ENCODE measurements around the gene OPN4. TPM values are rescaled to one million over a fixed set of nuclear protein-coding genes. Genes with fewer than 3 reads are reported as not detected.

OPN4 gene
- total RNA-seq, 1 donor from 2014 or later: not detected

- no peak overlapping the region for H3K4me2 ChIP-seq
- no peaks in the 10 kb centered on the region for H4K20me1 ChIP-seq (ENCODE audit: low read depth)
- Mint-ChIP-seq H3K4me1 (peaks cover 35% of the 10 kb centered on the region), H3K36me3 (no peaks in the 10 kb centered on the region), H3K27ac (no peak overlapping the region), H3K4me3 (peak overlapping the region; percentile 86), H3K27me3 (ENCODE audit: insufficient read depth, low read depth) (no peaks in the 10 kb centered on the region), H3K9me3 (no peaks in the 10 kb centered on the region)
- no peak overlapping the region for H2AFZ ChIP-seq (replicated peaks)
- no peak for DNase-seq (ENCODE audit: low spot score)
- H3K27me3 ChIP-seq: peaks cover 5% of the 10 kb centered on the region
- no peak overlapping the region for H3K27ac ChIP-seq
- H3K9me3 ChIP-seq (ENCODE audit: low read depth): no peaks in the 10 kb centered on the region
- no peaks in the 10 kb centered on the region for H3K36me3 ChIP-seq
- H3K79me2 ChIP-seq (ENCODE audit: low read depth): no peaks in the 10 kb centered on the region
- no peak for TF ChIP-seq EZH2phosphoT487 (IDR thresholded peaks at IDR 0.05)
- TF ChIP-seq EZH2 (IDR thresholded peaks at IDR 0.05): no peak
- TF ChIP-seq CTCF (IDR thresholded peaks at IDR 0.05): no peak
- peaks cover 26% of the 10 kb centered on the region for H3F3A ChIP-seq (ENCODE audit: low read depth)
- H3K4me1 ChIP-seq: peaks cover 27% of the 10 kb centered on the region
- no peak overlapping the region for H3K9ac ChIP-seq
- H3K4me3 ChIP-seq: no peak overlapping the region
Observed at GRCh38 chr10:86709396-86710185, 55.2 kb downstream of the OPN4 start.

- H3K9ac ChIP-seq: no peak overlapping the region
- DNase-seq (ENCODE audit: low spot score): peak; percentile 94
- no peaks in the 10 kb centered on the region for H3K36me3 ChIP-seq
- Mint-ChIP-seq H3K9me3 (no peaks in the 10 kb centered on the region), H3K27me3 (ENCODE audit: insufficient read depth, low read depth) (no peaks in the 10 kb centered on the region), H3K4me3 (peak overlapping the region; percentile 86), H3K36me3 (no peaks in the 10 kb centered on the region), H3K27ac (peak overlapping the region; percentile 98), H3K4me1 (peaks cover 35% of the 10 kb centered on the region)
- H3K4me3 ChIP-seq: peak overlapping the region; percentile 68
- peaks cover 5% of the 10 kb centered on the region for H3K27me3 ChIP-seq
- H3K4me1 ChIP-seq: peaks cover 27% of the 10 kb centered on the region
- H3K79me2 ChIP-seq (ENCODE audit: low read depth): no peaks in the 10 kb centered on the region
- peaks cover 26% of the 10 kb centered on the region for H3F3A ChIP-seq (ENCODE audit: low read depth)
- H3K4me2 ChIP-seq: peak overlapping the region; percentile 81
- H4K20me1 ChIP-seq (ENCODE audit: low read depth): no peaks in the 10 kb centered on the region
- peak overlapping the region; percentile 97 for H2AFZ ChIP-seq (replicated peaks)
- TF ChIP-seq CTCF (IDR thresholded peaks at IDR 0.05): peak; percentile 75
- TF ChIP-seq EZH2 (IDR thresholded peaks at IDR 0.05): peak; percentile 48
- TF ChIP-seq EZH2phosphoT487 (IDR thresholded peaks at IDR 0.05): no peak
- H3K9me3 ChIP-seq (ENCODE audit: low read depth): no peaks in the 10 kb centered on the region
- H3K27ac ChIP-seq: no peak overlapping the region
Observed at GRCh38 chr10:86710987-86711512, 56.7 kb downstream of the OPN4 start.

DNA sequence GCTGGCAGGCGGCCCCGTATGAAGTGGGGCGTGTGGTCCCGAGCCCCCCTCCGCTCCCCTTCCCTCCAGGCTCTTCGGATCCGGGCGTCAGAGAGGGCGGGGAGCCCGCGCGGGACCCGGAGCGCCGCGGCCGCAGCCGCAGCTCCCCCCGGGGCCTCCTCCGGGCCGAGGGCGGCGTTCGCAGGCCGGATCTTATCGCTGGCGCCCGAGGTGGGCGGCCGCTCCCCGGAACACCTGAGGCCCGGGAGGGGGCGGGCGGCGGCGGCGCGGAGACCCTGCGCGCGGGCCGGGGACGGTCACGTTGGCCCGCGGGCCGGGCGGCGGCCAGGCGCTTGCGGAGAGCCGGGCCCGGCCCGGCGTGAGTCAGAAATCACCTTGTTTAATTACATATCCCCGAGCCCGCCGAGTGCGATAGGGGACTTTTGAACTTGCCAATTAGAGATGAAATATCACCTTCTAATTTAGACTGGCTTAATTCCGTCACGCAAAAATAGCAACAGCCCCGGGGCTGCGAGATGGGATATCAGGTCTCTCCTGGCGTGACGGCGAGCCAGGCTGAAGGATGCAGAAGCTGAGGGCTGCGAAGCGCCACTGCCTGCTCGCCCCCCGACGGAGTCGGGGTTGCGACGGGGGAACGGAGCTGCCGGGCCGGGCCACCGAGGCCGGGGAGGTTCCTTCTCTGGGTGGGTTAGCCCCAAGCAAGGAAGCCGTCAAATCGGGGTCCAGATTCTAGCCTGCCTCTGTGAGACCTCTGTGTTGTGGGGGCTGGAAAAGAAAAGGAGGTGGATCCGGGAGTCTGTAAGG is 57.4 kb downstream of the OPN4 start:
- Mint-ChIP-seq H3K4me1 (peaks cover 35% of the 10 kb centered on the region), H3K27me3 (ENCODE audit: insufficient read depth, low read depth) (no peaks in the 10 kb centered on the region), H3K9me3 (no peaks in the 10 kb centered on the region), H3K36me3 (no peaks in the 10 kb centered on the region), H3K27ac (peak overlapping the region; percentile 82), H3K4me3 (peak overlapping the region; percentile 87)
- Histone ChIP-seq H3K4me2 (peak overlapping the region; percentile 81), H3K4me1 (peaks cover 27% of the 10 kb centered on the region), H3K79me2 (ENCODE audit: low read depth) (no peaks in the 10 kb centered on the region), H3K9ac (no peak overlapping the region), H3K27me3 (peaks cover 5% of the 10 kb centered on the region), H4K20me1 (ENCODE audit: low read depth) (no peaks in the 10 kb centered on the region), H2AFZ (replicated peaks) (peak overlapping the region; percentile 97), H3K36me3 (no peaks in the 10 kb centered on the region), H3F3A (ENCODE audit: low read depth) (peaks cover 26% of the 10 kb centered on the region), H3K4me3 (peak overlapping the region; percentile 68), H3K27ac (no peak overlapping the region), H3K9me3 (ENCODE audit: low read depth) (no peaks in the 10 kb centered on the region)
- TF ChIP-seq EZH2 (IDR thresholded peaks at IDR 0.05) (peak; percentile 70), EZH2phosphoT487 (IDR thresholded peaks at IDR 0.05) (peak; percentile 9), CTCF (IDR thresholded peaks at IDR 0.05) (no peak)
- DNase-seq (ENCODE audit: low spot score): peak; percentile 67
